PFSK-1 (cell line): ENCODE data around the gene LEMD2.

Experiments
- POLR2AphosphoS5 ChIP-seq: IDR thresholded peaks from 2 replicates; pipeline ENCODE4 v1.6.1; 2012; ENCODE audit warnings: low read depth, mild to moderate bottlenecking, control low read depth, low read length, moderate library complexity
- SIN3A ChIP-seq: IDR thresholded peaks from 2 replicates; pipeline ENCODE4 v1.6.1; 2012; ENCODE audit warnings: mild to moderate bottlenecking, low read length, moderate library complexity, borderline replicate concordance; ENCODE audit not compliant: insufficient read depth
- TAF1 ChIP-seq: IDR thresholded peaks from 2 replicates; pipeline ENCODE4 v1.6.1; 2012; ENCODE audit warnings: low read length, control low read depth, borderline replicate concordance; ENCODE audit not compliant: insufficient read depth

GRCh38 chr6:33827546-33828451 lies 38.9 kb upstream of the LEMD2 start:
- TF ChIP-seq TAF1 = no peak
- TF ChIP-seq POLR2AphosphoS5 = no peak
- TF ChIP-seq SIN3A = no peak
